ENCODE data around the gene UNC80.

Gene UNC80

DNA sequence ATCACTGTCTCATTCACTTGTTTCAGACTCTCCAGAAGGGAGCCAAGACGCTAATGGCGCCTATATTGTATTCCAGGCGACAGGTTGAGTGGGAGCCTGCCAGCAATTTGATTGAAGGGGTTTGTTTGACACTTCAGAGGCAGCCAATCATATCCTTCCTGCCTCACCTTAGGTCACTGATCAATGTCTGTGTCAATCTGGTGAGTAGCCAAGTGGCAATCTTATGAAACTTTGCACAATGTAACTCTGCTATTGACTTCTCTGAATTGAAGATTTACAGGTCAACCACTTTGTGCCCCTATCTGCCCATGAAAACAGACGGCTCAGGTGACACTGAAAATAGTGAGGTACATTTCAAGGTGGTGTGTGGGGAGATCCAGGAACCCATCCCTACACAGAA is 198.1 kb downstream of the UNC80 start:
- TF ChIP-seq, protein P1, sequence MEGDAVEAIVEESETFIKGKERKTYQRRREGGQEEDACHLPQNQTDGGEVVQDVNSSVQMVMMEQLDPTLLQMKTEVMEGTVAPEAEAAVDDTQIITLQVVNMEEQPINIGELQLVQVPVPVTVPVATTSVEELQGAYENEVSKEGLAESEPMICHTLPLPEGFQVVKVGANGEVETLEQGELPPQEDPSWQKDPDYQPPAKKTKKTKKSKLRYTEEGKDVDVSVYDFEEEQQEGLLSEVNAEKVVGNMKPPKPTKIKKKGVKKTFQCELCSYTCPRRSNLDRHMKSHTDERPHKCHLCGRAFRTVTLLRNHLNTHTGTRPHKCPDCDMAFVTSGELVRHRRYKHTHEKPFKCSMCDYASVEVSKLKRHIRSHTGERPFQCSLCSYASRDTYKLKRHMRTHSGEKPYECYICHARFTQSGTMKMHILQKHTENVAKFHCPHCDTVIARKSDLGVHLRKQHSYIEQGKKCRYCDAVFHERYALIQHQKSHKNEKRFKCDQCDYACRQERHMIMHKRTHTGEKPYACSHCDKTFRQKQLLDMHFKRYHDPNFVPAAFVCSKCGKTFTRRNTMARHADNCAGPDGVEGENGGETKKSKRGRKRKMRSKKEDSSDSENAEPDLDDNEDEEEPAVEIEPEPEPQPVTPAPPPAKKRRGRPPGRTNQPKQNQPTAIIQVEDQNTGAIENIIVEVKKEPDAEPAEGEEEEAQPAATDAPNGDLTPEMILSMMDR (IDR thresholded peaks at IDR 0.05; ENCODE audit: insufficient read depth, low read depth, low read length, missing control alignments) = no peak
- no peak for DNase-seq (ENCODE audit: low read depth)
- no peak overlapping the region for H3K4me3 ChIP-seq (ENCODE audit: low read length)

DNA sequence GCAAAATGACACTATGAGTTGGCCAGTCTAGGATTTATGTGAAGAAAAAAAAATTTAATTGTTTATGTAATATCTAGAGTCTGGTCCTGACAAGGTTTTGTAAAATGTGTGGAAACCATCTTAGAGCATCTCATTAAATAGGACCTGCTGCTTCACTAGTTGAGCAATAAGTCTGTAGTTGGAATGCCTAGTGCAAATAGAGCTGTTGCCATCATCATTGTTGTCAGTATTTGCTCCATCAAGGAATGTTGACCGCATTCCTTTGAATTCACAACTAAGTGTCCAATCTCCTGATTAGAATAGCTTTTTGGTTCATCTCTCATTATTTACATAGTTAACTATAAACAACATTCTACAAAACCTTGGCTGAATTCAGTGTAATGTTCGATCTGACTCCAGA is 198.6 kb downstream of the UNC80 start:
- no peak overlapping the region for H3K4me3 ChIP-seq (ENCODE audit: low read length)
- DNase-seq (ENCODE audit: low read depth) = no peak
- TF ChIP-seq, protein P1 (IDR thresholded peaks at IDR 0.05; ENCODE audit: insufficient read depth, low read depth, low read length, missing control alignments) = no peak

- TF ChIP-seq, protein P1 (IDR thresholded peaks at IDR 0.05; ENCODE audit: insufficient read depth, low read depth, low read length, missing control alignments) = no peak
- DNase-seq (ENCODE audit: low read depth) = no peak
- no peak overlapping the region for H3K4me3 ChIP-seq (ENCODE audit: low read length)
Observed at GRCh38 chr2:209970711-209971110, 199.1 kb downstream of the UNC80 start.

DNA sequence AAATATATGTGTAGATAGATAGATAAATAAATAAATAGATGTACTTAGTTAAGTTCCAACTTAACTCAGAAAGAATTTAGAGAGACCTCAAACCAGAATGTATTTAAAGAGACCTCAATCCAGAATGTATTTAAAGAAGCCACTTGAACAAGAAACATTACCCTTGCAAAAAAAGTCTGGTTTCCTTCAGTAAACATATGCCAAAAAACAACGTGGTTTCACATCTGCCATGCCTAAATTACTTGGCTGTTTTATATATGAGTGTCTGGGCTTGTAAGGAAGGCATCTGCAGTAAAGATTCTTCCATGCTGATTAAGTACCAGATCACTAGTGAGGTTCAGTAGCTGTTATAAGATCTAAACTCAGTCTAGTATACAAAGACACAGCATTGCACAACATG is 201.7 kb downstream of the UNC80 start:
- TF ChIP-seq, protein P1 (IDR thresholded peaks at IDR 0.05; ENCODE audit: insufficient read depth, low read depth, low read length, missing control alignments) = no peak
- no peak overlapping the region for H3K4me3 ChIP-seq (ENCODE audit: low read length)
- DNase-seq (ENCODE audit: low read depth) = peak; percentile 24

GRCh38 chr2:209974576-209974975 is 202.9 kb downstream of the UNC80 start:
- H3K4me3 ChIP-seq (ENCODE audit: low read length) = no peak overlapping the region
- DNase-seq (ENCODE audit: low read depth) = peak; percentile 76
- TF ChIP-seq, protein P1 (IDR thresholded peaks at IDR 0.05; ENCODE audit: insufficient read depth, low read depth, low read length, missing control alignments) = no peak

DNA sequence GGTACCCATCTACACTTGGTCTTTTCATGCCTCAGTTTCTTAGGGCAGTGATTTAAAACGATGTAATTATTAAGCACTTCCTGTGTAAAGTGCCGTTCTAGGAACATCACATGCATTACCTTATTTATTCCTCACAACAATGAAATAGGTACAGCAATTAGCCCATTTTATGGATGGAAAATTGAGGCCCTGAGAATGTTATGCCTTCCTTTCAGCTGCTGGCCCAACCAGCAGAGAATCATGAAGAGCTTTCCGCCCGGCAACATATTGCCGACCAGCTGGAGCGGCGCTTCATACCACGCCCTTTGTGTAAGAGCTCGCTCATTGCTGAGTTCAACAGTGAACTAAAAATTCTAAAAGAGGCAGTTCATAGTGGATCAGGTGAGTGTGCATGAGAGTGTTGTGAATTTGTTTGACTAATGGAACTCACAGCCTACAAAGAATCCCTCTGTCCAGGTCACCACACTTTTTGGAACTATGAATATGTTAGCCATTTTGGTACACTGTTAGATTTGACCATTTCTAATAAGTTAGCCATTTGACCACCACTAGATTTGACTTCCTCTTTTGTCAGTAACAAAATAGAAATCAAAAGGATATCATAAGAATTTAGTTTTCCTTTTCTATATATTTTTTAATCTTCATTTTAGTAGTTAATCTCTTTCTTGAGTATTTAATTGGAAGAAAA is 205.2 kb downstream of the UNC80 start:
- DNase-seq (ENCODE audit: low read depth) = no peak
- no peak overlapping the region for H3K4me3 ChIP-seq (ENCODE audit: low read length)
- TF ChIP-seq, protein P1 (IDR thresholded peaks at IDR 0.05; ENCODE audit: insufficient read depth, low read depth, low read length, missing control alignments) = no peak

All from epithelial cell of esophagus (primary cell).